NCI-H1436 (cell line): ENCODE data around the gene CDKAL1.

ENCODE experiments used
- DNase-seq: peaks from one replicate; lab custom pipeline; 2025; lab: John Stamatoyannopoulos, UW

CDKAL1 gene

DNA sequence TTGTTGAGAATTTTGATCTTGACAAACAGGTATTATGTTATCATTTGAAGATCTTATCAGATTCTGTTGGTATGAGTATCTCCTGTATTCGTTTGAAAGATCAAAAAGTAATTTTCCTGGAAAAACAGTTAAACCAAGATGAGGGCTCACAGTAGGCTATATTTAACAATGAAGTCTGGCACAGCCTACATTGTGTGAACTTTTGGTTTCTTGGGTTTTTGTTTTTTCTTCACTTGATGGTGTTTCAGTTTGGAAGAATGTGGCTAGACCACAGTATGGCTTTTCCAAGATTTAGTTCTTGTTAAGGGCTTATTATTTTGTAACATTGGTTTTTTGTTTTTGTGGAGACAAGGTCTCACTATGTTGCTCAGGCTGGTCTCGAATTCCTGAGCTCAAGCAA is 306.4 kb downstream of the CDKAL1 start:
- DNase-seq: no peak

DNA sequence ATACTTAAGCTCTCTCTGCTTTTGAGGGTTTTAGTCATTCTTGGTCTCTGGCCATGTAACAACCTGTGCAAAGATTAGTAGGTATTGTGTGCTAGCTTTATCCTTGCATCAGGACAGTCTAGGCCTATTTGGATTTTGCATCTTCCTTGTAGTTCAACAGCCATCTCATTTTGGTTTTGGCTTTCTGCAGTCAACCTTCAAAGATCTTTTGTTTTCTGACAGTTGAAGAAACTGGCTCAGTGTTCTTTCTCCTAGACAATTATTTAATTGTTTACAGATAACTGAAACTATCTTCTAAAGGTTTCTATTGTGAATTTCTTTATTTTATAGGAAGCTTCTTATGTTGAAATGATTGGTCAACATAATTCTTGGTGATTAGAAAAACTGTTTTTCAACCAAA is 307.5 kb downstream of the CDKAL1 start:
- DNase-seq: no peak

DNA sequence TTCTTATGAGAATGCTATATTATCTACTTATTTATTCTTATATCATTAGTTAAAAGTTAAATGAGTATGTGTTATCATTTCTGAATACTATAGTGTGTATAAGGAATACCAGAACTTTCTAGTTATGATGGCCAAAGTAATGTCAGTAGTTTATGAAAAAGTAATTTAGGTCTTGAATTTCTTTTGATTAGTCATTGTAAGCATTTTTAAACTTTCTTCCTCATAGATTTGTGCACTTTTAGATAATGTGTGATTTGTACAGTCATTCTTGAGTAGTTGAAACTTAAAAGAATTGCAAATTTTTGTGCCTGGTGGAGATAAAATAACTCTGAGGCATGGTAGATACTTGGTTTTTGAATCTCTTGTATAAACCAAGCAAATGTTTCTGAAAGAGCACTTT is 311.3 kb downstream of the CDKAL1 start:
- DNase-seq: no peak

DNA sequence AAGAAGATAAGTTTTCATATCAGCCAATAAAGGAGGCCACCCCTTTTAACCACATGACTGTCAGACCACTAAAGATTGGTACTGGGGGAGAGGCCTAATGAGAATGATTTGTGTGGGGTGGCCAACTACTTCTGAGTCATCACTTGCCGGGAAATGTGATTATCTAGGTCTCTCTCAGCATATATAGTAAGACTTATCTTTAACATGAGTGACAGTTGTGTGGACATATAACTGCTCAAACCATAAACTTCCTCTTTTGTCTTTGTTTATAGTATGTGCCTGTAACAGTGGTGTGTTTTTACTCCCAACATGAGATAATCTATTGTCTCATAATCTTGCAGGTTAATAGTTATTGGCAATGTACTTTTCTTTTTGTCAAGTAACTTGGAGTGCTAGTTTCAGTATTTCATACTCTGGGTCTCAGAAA is 312.4 kb downstream of the CDKAL1 start:
- DNase-seq: no peak

DNA sequence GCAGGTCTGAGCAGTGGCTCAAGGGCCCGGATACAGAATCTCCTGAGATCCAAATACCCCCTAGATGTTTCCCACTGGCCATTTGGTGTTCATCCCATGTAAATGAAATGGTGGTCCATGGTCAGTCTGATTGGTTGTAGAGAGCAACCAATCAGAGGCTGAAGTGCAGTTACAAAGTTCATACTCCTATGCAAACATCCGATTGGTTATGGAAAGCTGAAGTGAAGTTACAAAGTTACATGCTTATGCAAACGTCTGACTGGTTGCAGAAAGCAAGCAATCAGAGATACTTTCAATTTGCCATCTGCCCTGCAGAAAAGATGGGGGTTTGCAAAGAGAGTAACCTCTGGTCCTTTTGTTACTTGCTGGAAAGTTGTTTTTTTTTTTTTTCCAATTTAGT is 313.6 kb downstream of the CDKAL1 start:
- no peak for DNase-seq

DNA sequence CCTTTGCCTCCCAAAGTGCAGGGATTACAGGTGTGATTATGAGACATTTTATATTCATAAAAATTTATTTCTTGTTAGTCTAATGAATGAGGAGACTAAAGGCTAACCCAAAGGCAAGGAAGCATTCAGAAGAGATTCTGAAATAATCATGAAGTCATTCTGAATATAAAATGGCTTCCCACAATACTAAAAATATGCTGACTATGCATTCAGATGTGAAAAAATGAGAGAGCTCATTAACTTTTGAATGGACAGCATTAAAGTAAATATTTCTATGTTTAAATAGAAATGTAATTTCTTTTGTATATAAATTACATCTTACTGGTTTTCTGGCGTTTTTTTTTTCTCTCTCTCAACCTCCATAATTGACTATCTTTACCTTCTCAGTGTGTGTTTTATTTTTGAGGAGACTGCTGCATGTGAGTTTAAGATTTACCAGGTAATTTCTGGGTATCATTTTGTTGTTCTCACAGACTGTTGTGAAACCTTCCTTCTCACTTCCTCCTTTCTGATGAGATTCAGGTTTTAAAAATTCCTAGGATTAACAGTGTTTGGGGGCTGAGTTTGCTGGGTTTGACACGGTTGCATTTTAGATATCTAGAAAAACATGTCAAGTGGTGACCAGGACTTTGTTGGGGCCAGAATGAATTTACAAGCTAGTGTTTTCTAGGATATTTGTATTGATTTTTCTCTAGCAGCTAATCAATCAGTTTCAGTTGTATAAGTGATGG is 316.6 kb downstream of the CDKAL1 start:
- no peak for DNase-seq

DNA sequence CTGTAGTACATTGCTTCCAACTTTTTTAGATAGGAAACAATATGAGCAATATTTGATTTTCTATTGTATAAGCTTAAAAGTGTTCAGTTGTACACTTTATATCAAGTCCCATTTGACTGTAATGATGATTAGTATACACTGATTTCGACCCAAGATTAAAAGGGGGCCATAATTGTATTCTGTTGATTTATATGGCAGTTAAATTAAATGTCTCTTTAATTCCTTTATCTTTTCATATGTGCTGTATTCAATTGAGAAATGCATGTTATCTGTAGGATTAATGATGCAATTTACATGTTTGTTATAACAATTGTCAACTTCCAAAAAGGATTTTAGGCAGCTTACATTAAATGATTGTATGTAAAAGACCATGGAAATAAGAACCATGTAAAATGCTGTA is 317.5 kb downstream of the CDKAL1 start:
- no peak for DNase-seq

DNA sequence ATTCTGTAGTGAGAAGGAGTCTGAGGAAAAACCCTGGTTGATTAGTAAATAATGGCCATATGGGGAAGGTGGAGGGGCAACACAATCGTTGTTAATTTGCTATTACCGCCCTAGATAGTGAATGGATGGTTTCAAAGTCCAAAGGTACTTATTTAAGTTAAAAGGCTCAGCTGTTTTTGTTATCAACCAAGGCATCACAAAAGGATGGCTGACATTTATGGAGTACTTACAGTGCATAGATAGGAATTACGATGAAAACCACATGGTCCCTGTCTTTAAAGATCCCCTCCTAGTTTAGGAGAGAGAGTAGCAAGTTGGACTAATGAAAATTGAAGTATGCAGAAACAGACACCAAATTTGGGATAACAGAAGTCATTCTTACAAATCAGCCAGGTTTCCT is 319.6 kb downstream of the CDKAL1 start:
- DNase-seq: no peak

DNA sequence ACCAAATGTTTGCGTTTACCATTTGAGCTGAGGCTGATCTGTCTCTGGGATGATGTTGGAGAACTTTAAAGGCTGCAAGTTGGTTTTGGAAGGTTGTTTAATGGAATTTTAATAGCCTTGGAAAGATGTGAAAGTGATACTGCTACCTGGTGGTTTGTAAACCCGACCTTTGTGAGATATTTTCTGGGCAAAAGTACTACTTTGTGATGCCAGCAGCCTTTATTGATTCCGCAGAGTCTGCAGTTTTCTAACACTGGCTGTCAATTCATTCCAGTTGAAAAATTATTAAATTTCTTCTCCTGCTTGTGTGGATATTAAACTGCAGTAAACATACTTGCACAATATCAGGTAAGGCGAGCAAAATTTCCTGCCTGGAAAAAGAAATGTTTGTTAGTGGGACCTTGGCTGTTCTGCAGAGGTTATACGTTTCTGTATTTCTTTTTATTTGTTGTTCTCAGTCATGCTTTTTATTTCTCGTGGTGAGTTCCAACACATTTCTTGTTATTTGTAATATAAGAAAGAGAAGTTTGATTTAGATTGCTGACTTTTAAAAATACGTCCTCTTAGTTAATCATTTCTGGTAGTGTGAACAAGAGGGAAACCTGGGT is 322.5 kb downstream of the CDKAL1 start:
- DNase-seq: no peak

DNA sequence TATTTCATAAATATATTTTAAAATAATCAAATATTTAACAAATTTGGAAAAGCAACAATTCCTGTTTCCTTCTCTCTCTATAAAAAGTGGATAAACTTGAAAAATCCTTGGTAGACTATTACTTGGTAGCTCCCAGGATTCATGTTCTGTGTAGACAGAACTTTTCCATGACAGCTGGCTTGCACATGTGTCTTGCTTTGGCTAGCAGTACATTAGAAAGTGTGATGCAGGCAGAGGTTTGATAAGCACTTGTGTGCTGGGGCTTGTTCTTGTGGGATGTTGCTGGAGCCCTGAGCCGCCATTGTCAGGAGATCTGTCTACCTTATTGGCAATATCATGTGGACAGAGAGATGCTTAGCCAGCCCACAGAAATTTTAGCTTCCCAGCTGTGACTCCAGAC is 327.2 kb downstream of the CDKAL1 start:
- DNase-seq: no peak

DNA sequence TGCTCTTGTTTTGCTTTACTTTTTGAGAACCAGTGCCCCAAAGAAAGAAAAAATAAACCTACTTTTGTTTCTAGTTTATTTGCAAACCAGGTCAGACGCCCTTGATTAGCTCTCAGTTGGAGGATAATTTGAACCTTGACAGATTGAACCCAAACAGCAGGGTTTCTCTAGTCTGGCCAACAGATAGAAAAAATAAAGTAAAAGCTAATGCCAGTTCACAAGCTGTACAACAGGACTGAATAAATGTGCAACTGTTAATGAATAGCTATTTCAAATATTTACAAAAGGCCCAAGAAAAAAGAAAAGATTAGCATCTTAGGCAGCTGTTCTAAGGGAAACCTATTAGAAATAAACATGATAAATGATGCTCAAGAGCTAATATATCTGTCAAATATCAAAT is 331.8 kb downstream of the CDKAL1 start:
- DNase-seq: no peak

DNA sequence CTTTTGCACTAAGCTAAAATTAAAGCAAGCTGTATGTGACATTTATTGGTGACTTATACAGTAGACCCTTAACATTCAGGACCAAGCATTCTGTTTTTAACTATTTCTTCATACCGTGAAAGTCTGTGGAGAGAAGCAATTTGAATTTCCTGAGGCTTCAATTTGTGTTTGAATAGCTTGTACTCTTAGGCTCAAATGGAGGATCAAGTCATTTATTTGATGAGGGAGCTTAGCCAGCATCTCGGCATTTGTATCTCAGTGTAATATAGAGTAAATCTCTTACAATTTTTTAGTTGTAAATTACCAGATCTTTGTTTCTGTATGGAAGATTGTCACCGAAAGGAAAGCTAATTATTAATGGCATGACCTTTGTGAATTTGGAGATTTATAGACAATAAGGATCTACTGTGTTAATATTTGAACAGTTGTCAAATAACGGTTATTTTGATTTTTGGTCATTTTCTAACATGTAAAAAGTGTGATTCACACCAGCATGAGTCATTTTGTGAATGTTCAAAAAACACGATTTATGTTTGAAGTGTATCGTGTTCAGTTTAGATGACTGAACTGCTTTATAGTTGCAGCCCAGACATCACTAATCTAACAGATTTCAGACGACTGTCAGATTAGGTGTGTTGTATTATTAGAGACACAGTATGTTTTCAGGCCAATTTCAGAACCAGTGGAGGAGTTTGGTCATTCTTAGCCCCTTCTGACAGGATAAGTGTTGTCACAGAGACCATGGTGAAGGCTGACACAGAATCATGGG is 332.9 kb downstream of the CDKAL1 start:
- DNase-seq: peak; percentile 45

DNA sequence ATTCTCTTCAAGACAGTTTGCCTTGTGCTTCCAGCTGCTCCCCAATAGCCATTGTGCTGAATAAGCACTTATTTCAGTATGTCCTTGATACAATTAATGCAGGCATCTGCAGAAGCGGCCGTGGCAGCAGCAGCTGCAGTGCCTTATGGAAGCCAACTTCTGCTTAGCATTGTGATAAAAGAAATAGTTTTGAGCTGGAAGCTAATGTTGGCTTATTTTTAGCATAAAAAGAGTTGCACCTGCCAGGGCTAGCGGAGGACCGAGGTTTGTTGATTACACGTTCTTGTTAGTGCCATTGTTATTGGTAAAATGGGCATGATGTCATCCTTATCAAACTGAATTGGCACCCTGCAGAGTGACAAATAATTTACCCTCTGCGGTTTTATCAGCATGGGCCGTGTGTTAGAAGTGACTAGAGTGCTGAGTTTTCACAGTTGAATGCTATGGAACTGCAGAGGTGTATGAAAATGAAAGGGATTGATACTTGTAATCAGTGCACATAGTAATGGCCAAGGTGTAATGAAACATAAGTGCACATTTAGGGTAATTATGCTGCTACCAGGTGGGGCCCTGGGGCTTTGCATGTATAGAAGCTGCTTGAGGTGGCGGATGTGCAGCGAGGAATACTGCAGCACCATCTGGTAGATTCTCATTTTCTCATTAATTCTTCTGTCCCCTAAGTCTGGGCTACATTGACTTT is 334.3 kb downstream of the CDKAL1 start:
- DNase-seq: peak; percentile 94

DNA sequence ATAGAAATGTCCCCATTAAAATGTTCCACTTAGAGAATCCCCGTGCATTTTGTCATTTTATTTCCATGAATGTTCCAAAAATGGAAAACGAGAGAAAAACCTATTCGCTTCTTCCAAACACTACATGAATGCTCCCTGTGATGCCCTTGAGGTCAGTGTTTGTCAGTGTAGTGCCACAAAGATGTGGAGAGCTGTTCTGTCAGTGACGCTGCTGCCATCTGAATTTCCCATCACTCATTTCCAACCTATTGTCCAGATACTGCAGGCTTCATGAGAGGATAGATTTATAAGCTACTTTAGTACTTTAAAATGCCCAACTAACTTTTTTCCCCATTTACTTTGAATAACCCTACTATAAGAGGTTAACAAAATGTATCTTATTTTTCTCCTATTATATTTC is 335.8 kb downstream of the CDKAL1 start:
- DNase-seq: no peak

DNA sequence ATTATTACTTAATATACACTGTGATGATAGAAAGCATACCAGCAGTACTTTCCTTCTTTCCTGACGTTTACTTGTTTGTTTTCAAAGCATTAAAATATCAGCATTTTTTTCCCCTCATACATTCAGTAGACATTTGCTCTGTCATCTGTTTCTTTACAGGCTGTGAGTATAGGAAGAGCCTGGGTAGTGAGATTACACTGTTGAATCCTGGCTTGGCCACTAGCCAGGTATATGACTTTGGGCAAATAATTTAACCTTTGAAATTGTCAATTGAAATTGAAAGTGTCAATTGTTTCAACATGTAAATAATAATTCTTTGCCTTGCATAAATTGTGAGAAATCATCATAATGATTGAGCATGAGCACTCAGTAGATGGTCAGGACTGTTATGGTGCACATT is 336.2 kb downstream of the CDKAL1 start:
- no peak for DNase-seq

DNA sequence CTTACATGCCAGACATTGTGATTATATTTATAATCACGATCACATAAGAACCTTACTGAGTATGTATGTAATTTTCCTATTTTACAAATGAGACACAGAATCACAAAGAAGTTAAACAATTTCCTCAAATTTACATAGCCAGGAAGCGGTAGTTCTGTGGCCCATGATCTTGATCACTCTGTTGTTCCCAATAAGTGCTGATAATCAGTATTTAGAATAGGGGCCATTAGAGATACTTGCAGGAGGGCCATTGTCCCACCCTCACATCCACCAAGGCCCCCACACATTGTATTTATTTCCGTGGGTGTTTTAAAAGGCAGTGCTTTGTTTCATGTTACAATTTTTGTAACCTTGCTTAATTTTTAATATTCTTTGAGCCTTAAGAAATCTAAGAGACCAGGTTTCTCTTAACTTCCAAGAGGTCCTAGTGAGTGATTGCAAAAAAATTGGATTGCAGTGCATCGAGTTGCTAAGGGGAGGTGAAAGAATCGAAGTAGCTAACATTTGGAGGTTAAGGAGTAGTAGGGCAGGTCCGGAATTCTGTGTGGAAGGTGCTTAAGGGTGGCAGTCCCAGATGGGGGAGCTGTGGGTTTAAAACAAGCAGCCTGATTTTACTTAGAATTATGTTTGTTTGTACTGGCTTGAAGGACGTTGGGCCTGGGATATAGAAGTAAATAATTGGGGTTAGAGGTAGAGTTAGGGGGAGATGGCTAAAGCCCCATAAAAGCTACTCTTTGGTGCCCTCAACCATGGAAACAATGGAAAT is 339.4 kb downstream of the CDKAL1 start:
- no peak for DNase-seq

DNA sequence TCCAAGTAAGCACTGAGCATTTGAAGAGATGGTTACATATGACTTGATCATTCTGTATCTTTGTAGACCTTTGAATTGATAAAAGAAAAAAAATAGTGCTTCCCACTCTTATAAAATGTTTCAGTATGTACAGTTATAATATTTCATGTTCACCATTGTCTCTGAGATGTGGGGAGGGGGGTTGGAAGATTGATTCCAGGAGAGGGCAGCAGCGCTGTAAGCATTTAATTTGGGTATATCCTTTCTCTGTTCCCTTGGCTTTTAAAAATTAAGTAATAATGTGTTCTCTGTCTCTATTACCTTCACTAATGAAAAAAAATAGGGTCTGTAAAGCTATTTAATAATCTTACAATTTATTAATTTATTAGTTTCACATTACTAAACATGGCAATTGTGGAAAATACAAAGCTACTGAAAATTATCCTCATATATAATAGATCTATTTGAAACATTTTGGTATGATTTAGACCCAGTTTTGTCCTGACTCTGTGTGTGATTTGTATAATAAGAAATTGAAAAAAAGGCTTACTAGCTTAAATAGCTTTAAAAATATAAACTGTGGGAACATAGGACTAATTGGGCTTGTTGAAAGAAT is 341.2 kb downstream of the CDKAL1 start:
- no peak for DNase-seq

DNA sequence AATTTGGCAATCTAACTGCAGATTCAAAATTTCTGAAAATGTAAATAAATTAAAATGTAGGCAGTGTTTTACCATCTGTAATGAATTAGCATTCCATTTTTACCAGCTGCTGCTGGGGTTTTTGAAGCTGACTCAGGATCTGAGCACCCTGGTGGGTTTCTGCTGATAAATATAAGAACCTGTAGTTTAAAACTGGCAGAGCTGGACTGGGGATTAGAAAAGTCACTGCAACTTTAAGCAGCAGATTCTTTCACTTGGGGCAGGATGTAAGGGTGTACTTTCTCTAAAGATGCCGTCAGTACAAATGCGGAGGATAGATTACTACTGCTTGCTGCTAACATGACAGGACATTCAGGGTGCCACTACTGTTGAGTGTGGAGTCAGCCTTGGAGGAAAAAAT is 341.8 kb downstream of the CDKAL1 start:
- DNase-seq: no peak

DNA sequence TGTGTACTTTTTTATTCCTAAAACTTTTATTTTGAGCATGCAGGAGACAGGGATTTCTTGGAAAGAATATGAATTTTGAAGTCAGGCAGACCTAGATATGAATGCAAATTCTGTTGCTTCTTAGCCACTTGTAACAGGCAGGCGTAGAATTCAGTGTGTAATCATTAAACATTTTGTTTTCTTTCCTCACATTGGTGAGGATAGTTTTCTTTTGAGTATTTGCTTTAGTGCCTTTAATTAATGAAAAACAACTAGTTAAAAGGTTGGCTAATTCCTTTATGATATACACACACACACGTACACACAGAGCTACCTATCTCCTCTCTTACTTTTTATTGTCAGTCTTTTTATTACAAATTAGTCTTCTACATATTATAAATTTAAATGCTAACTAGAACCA is 342.3 kb downstream of the CDKAL1 start:
- no peak for DNase-seq

DNA sequence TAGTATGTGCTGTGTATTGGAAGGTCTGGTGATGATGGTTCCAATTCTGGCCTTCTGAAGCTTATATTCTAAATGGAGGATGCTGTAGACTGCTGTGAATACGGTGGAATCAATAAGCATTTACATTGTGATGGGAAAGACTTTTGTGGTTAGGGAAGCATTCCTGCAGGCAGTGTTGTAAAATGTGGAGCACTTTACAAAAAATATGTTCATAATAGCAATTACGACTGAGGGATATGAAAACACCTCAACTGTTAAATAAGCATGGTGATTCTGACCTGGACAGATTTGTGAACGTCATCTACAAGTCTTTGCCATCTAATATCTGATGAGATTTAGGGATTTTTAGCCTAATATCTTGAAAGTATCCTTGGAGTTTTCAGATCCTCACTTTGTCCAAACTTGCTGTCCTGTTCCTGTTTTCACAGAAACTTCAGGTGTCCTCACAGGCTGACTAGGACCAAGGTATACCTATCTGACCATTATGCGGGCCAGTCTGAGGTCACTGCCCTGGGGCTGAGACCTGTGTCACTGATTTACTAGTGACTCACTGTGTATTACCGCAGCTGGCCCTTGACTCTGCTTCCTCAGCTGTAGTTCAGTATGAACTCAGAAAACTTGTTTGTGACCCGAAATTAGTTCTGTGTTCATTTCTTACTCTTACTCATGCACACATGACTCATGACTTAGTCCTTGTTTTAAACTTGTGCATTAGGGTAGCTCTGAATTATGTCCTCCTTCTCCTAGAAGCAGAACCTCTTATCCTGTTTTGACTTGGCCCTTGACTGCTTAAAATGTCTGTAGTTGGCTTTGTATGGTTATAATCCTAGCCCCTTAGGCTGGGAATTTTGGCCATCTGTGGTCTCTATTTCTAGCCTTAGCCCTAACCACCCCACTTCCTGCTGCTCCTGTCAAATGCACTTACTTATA is 343.0 kb downstream of the CDKAL1 start:
- DNase-seq: no peak
